ENCODE data around the gene RRP8.

DNA sequence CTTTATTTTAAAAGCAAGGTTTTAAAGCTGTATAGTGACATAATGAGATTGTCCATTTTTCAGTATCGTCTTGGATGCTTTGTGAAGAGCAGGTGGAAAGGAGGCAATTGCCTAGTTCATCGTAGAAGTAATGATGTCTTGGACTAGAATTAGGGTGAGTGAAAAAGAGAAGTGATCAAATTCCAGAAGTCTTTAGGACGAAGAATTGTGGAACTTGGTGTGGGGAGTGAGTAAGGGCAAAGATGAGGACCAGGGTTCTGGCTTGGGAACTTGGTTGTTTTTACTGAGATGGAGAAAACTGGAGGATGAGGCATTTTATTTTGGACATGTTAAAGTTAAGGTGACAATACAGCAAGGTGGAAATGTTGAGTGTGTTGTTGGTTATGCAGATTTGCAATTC is 1.4 kb upstream of the RRP8 start:
- no peak for TF ChIP-seq TAF1 (IDR thresholded peaks at IDR 0.05; ENCODE audit: borderline replicate concordance, low read depth, low read length)
- no peak for TF ChIP-seq POLR2AphosphoS5 (IDR thresholded peaks at IDR 0.05; ENCODE audit: low read depth, low read length)
